Measurements from ENCODE around the gene FSHB. TPM values are rescaled to one million over a fixed set of nuclear protein-coding genes. Genes with fewer than 3 reads are reported as not detected.
"Not testable (repeated sequence)": the region's sequence is repeated elsewhere in the genome, so short reads cannot be mapped to it uniquely, and the experiment has no call there.

The FSHB gene
- total RNA-seq, 2 experiments from 2014 or later: not detected

GRCh38 chr11:30228323-30228884, 2.4 kb upstream of the FSHB start:
- Mint-ChIP-seq H3K27me3 (ENCODE audit: low read depth) (peaks cover 10% of the 10 kb centered on the region), H3K36me3 (ENCODE audit: low read depth) (no peaks in the 10 kb centered on the region), H3K9me3 (peaks cover 4% of the 10 kb centered on the region), H3K4me3 (no peak overlapping the region), H3K4me1 (ENCODE audit: low read depth) (no peaks in the 10 kb centered on the region), H3K27ac (no peak overlapping the region)
- intact Hi-C loops (cut with micrococcal nuclease): no loop called here
- CTCF ChIA-PET: no interaction called here
- DNase-seq: no peak

GRCh38 chr11:30239025-30239424, 8.2 kb downstream of the FSHB start:
- CTCF ChIA-PET: no interaction called here
- intact Hi-C loops (cut with micrococcal nuclease): no loop called here
- Mint-ChIP-seq H3K36me3 (ENCODE audit: low read depth) (no peaks in the 10 kb centered on the region), H3K9me3 (no peaks in the 10 kb centered on the region), H3K4me1 (ENCODE audit: low read depth) (no peaks in the 10 kb centered on the region), H3K27ac (no peak overlapping the region), H3K27me3 (ENCODE audit: low read depth) (peaks cover 5% of the 10 kb centered on the region), H3K4me3 (no peak overlapping the region)
- no peak for DNase-seq

GRCh38 chr11:30244265-30244664, 13.5 kb downstream of the FSHB start:
- Mint-ChIP-seq H3K27me3 (ENCODE audit: low read depth) (peaks cover 14% of the 10 kb centered on the region), H3K9me3 (no peaks in the 10 kb centered on the region), H3K4me3 (no peak overlapping the region), H3K27ac (no peak overlapping the region), H3K36me3 (ENCODE audit: low read depth) (no peaks in the 10 kb centered on the region), H3K4me1 (ENCODE audit: low read depth) (no peaks in the 10 kb centered on the region)
- CTCF ChIA-PET: no interaction called here
- intact Hi-C loops (cut with micrococcal nuclease): no loop called here
- no peak for DNase-seq

GRCh38 chr11:30245621-30246020, 14.8 kb downstream of the FSHB start:
- CTCF ChIA-PET: no interaction called here
- intact Hi-C loops (cut with micrococcal nuclease): no loop called here
- no peaks in the 10 kb centered on the region for H3K36me3 Mint-ChIP-seq (ENCODE audit: low read depth)

GRCh38 chr11:30254307-30255298, 23.8 kb downstream of the FSHB start:
- intact Hi-C loops (cut with micrococcal nuclease): no loop called here
- H3K36me3 Mint-ChIP-seq (ENCODE audit: low read depth): no peaks in the 10 kb centered on the region
- H3K27ac Mint-ChIP-seq: no peak overlapping the region
- no peak overlapping the region for H3K4me3 Mint-ChIP-seq
- H3K27me3 Mint-ChIP-seq (ENCODE audit: low read depth): peaks cover 15% of the 10 kb centered on the region
- no peaks in the 10 kb centered on the region for H3K4me1 Mint-ChIP-seq (ENCODE audit: low read depth)
- CTCF ChIA-PET: no interaction called here
- H3K9me3 Mint-ChIP-seq: no peaks in the 10 kb centered on the region
- DNase-seq: no peak

More at GRCh38 chr11:30245621-30246020, 14.8 kb downstream of the FSHB start:
- Mint-ChIP-seq H3K4me3 (no peak overlapping the region), H3K4me1 (ENCODE audit: low read depth) (no peaks in the 10 kb centered on the region), H3K27ac (no peak overlapping the region), H3K27me3 (ENCODE audit: low read depth) (peaks cover 19% of the 10 kb centered on the region), H3K9me3 (no peaks in the 10 kb centered on the region)
- no peak for DNase-seq

GRCh38 chr11:30255637-30256036, 24.8 kb downstream of the FSHB start:
- no peak overlapping the region for H3K4me3 Mint-ChIP-seq
- no peaks in the 10 kb centered on the region for H3K4me1 Mint-ChIP-seq (ENCODE audit: low read depth)
- no peaks in the 10 kb centered on the region for H3K9me3 Mint-ChIP-seq
- H3K27me3 Mint-ChIP-seq (ENCODE audit: low read depth): peaks cover 12% of the 10 kb centered on the region
- DNase-seq: no peak
- H3K36me3 Mint-ChIP-seq (ENCODE audit: low read depth): no peaks in the 10 kb centered on the region
- CTCF ChIA-PET: no interaction called here
- intact Hi-C loops (cut with micrococcal nuclease): no loop called here
- H3K27ac Mint-ChIP-seq: no peak overlapping the region

GRCh38 chr11:30257058-30257457, 26.2 kb downstream of the FSHB start:
- no peak overlapping the region for H3K27ac Mint-ChIP-seq
- no peaks in the 10 kb centered on the region for H3K4me1 Mint-ChIP-seq (ENCODE audit: low read depth)
- H3K4me3 Mint-ChIP-seq: no peak overlapping the region
- DNase-seq: no peak
- intact Hi-C loops (cut with micrococcal nuclease): no loop called here
- H3K27me3 Mint-ChIP-seq (ENCODE audit: low read depth): peaks cover 12% of the 10 kb centered on the region
- H3K9me3 Mint-ChIP-seq: no peaks in the 10 kb centered on the region
- H3K36me3 Mint-ChIP-seq (ENCODE audit: low read depth): no peaks in the 10 kb centered on the region
- CTCF ChIA-PET: no interaction called here

GRCh38 chr11:30258679-30259078, 27.9 kb downstream of the FSHB start:
- no peaks in the 10 kb centered on the region for H3K4me1 Mint-ChIP-seq (ENCODE audit: low read depth)
- no peak for DNase-seq
- intact Hi-C loops (cut with micrococcal nuclease): no loop called here
- H3K4me3 Mint-ChIP-seq: no peak overlapping the region
- CTCF ChIA-PET: no interaction called here
- H3K27ac Mint-ChIP-seq: no peak overlapping the region
- no peaks in the 10 kb centered on the region for H3K9me3 Mint-ChIP-seq
- H3K27me3 Mint-ChIP-seq (ENCODE audit: low read depth): peaks cover 12% of the 10 kb centered on the region
- H3K36me3 Mint-ChIP-seq (ENCODE audit: low read depth): no peaks in the 10 kb centered on the region

GRCh38 chr11:30260813-30261212, 30.0 kb downstream of the FSHB start:
- Mint-ChIP-seq H3K4me1 (ENCODE audit: low read depth) (no peaks in the 10 kb centered on the region), H3K4me3 (no peak overlapping the region), H3K36me3 (ENCODE audit: low read depth) (no peaks in the 10 kb centered on the region), H3K9me3 (peaks cover 5% of the 10 kb centered on the region), H3K27ac (no peak overlapping the region), H3K27me3 (ENCODE audit: low read depth) (peaks cover 7% of the 10 kb centered on the region)
- CTCF ChIA-PET: no interaction called here
- intact Hi-C loops (cut with micrococcal nuclease): no loop called here
- DNase-seq: no peak

GRCh38 chr11:30261821-30262220, 31.0 kb downstream of the FSHB start:
- Mint-ChIP-seq H3K36me3 (ENCODE audit: low read depth) (no peaks in the 10 kb centered on the region), H3K4me1 (ENCODE audit: low read depth) (no peaks in the 10 kb centered on the region), H3K27ac (no peak overlapping the region), H3K4me3 (no peak overlapping the region), H3K9me3 (peaks cover 5% of the 10 kb centered on the region), H3K27me3 (ENCODE audit: low read depth) (peaks cover 7% of the 10 kb centered on the region)
- intact Hi-C loops (cut with micrococcal nuclease): no loop called here
- CTCF ChIA-PET: interaction anchor here (0.7 kb wide), 1 partner anchor 29 kb away, joined by 5 read pairs; no protein-coding TSS in a partner anchor
- no peak for DNase-seq

GRCh38 chr11:30268638-30269037, 37.8 kb downstream of the FSHB start:
- DNase-seq; intact Hi-C loops (cut with micrococcal nuclease); CTCF ChIA-PET: not testable (repeated sequence)

GRCh38 chr11:30270671-30271070, 39.9 kb downstream of the FSHB start:
- Mint-ChIP-seq H3K4me1 (ENCODE audit: low read depth) (no peaks in the 10 kb centered on the region), H3K4me3 (no peak overlapping the region), H3K27ac (no peak overlapping the region), H3K9me3 (no peaks in the 10 kb centered on the region), H3K27me3 (ENCODE audit: low read depth) (peaks cover 19% of the 10 kb centered on the region), H3K36me3 (ENCODE audit: low read depth) (no peaks in the 10 kb centered on the region)
- DNase-seq: no peak
- intact Hi-C loops (cut with micrococcal nuclease): no loop called here
- CTCF ChIA-PET: no interaction called here

More at GRCh38 chr11:30268638-30269037, 37.8 kb downstream of the FSHB start:
- H3K4me1 Mint-ChIP-seq (ENCODE audit: low read depth); H3K4me3 Mint-ChIP-seq; H3K9me3 Mint-ChIP-seq; H3K27ac Mint-ChIP-seq; H3K36me3 Mint-ChIP-seq (ENCODE audit: low read depth): not testable (repeated sequence)
- H3K27me3 Mint-ChIP-seq (ENCODE audit: low read depth): peaks cover 14% of the 10 kb centered on the region

GRCh38 chr11:30277176-30277575, 46.4 kb downstream of the FSHB start:
- intact Hi-C loops (cut with micrococcal nuclease): no loop called here
- Mint-ChIP-seq H3K36me3 (ENCODE audit: low read depth) (no peaks in the 10 kb centered on the region), H3K27me3 (ENCODE audit: low read depth) (peaks cover 16% of the 10 kb centered on the region), H3K27ac (no peak overlapping the region), H3K4me3 (no peak overlapping the region), H3K9me3 (no peaks in the 10 kb centered on the region), H3K4me1 (ENCODE audit: low read depth) (peaks cover 11% of the 10 kb centered on the region)
- CTCF ChIA-PET: no interaction called here
- no peak for DNase-seq

Data from activated naive CD4-positive, alpha-beta T cell treated with anti-CD3 and anti-CD28 coated beads for 36 hours (primary cell).